Measurements from ENCODE around the gene MAP3K21. TPM values are rescaled to one million over a fixed set of nuclear protein-coding genes. Genes with fewer than 3 reads are reported as not detected.

MAP3K21 gene
- 18.2 and 18.3 TPM in 2 replicates for total RNA-seq (2021)
- percentile 84 among the genes with signal in this experiment for Bru-seq, nascent RNA
- percentile 86 among the genes with signal in this experiment for BruChase-seq, experiment 1, labeled RNA remaining after a 2-hour chase
- BruChase-seq, experiment 2, labeled RNA remaining after a 6-hour chase = percentile 82 among the genes with signal in this experiment
- long read RNA-seq, full-length matches to known transcripts = 11 of 13 reads
- long read RNA-seq, partial matches to known transcripts = 1 of 13 reads
- long read RNA-seq, other reads (novel, unspliced or antisense) = 1 of 13 reads

DNA sequence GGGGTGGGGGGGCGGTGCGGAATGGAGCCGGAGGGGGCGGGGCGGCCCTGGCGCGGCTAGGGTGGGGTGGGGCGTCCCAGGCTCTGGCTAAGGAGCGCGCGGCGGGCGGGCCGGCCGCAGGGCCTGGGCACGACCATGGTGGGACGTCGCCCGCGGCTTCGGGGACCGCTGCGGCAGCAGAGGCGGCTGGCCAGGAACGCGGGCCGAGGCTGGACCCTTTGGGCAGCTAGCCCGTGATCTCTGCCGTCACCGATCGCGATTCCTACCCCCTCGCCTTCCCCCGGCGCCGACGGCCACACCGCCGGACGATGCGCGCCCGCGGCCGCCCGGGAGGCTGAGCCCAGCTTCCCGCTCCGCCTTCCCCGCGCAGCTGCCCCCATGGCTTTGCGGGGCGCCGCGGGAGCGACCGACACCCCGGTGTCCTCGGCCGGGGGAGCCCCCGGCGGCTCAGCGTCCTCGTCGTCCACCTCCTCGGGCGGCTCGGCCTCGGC is at the start of gene MAP3K21:
Gene MAP3K21 (plus strand): TSS at position 74 of the 491 bp plus-strand sequence. CDS start 305 bp downstream, at position 379.
- peaks cover 40% of the 10 kb centered on the region for H3K79me2 ChIP-seq (ENCODE audit: low read depth)
- H3K4me3 ChIP-seq = peak within 1 kb of the TSS; percentile 83
- H3K4me2 ChIP-seq = peak within 1 kb of the TSS; percentile 96
- H3K9me3 ChIP-seq (ENCODE audit: insufficient read depth, low read depth) = no peaks in the 10 kb centered on the region
- H3K36me3 ChIP-seq (ENCODE audit: low read depth) = no peaks in the 10 kb centered on the region
- H2AFZ ChIP-seq = peak within 1 kb of the TSS; percentile 84
- ChIA-PET CTCF (interaction anchor here (0.6 kb wide), 1 partner anchor 128 kb away, joined by 3 read pairs; no protein-coding TSS in a partner anchor), POLR2A (ENCODE audit: unreplicated experiment) (interaction anchor here (0.6 kb wide), 1 partner anchor 24 kb away, joined by 4 read pairs; no protein-coding TSS in a partner anchor)
- H4K20me1 ChIP-seq (ENCODE audit: insufficient read depth) = no peaks in the 10 kb centered on the region; the same call in 1 of the 2 replicates
- no peaks in the 10 kb centered on the region for H3K27me3 ChIP-seq (ENCODE audit: insufficient read depth, low read depth)
- H3K9me2 ChIP-seq (ENCODE audit: insufficient read depth) = no peaks in the 10 kb centered on the region
- TF ChIP-seq EZH2 (IDR thresholded peaks at IDR 0.05; ENCODE audit: low read depth) = no peak
- TF ChIP-seq, protein P1, sequence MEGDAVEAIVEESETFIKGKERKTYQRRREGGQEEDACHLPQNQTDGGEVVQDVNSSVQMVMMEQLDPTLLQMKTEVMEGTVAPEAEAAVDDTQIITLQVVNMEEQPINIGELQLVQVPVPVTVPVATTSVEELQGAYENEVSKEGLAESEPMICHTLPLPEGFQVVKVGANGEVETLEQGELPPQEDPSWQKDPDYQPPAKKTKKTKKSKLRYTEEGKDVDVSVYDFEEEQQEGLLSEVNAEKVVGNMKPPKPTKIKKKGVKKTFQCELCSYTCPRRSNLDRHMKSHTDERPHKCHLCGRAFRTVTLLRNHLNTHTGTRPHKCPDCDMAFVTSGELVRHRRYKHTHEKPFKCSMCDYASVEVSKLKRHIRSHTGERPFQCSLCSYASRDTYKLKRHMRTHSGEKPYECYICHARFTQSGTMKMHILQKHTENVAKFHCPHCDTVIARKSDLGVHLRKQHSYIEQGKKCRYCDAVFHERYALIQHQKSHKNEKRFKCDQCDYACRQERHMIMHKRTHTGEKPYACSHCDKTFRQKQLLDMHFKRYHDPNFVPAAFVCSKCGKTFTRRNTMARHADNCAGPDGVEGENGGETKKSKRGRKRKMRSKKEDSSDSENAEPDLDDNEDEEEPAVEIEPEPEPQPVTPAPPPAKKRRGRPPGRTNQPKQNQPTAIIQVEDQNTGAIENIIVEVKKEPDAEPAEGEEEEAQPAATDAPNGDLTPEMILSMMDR (conservative IDR thresholded peaks at IDR 0.05) = no peak
- no peak for DNase-seq
- H3K4me1 ChIP-seq (replicated peaks; ENCODE audit: insufficient read depth) = peaks cover 25% of the 10 kb centered on the region
- peaks cover 6% of the 10 kb centered on the region; the same call in 1 of the 2 replicates for H3F3A ChIP-seq (ENCODE audit: insufficient read depth, low read depth)
- no TSS peak for BruUV-seq (replicated peaks)
- intact Hi-C loops (cut with micrococcal nuclease; ENCODE audit: unreplicated experiment) = loop anchor here (2.0 kb wide), 1 partner anchor 37 kb away; no protein-coding TSS in a partner anchor
- H3K27ac ChIP-seq = peak within 1 kb of the TSS; percentile 41

DNA sequence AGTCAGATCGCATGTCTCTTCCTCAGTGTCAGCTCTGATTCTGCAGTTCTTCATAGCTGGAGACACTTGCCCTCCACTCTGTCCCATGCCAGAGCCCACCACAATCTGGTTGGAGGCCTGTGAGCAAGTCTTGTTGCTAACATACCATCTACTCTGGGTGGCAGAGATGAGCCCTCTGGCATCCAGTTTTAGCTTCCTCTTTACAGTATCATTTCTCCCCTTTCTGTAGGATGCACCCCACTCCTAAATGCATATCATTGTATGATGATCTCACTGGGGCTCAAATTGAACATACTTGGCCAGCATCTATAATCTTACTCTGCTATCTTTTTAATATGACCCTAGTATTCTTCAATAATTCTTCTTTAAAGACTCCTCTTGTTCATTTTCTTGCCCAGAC is 48.9 kb upstream of the MAP3K21 start:
- Histone ChIP-seq H3K36me3 (ENCODE audit: low read depth) (0 out of 2 replicates have a peak, but pooled peaks cover 4% of the 10 kb centered on the region), H3K4me3 (no peak overlapping the region), H3K9me3 (ENCODE audit: insufficient read depth, low read depth) (no peaks in the 10 kb centered on the region; the same call in none of the 2 replicates), H3K9me2 (ENCODE audit: insufficient read depth) (no peaks in the 10 kb centered on the region), H3K4me2 (no peak overlapping the region), H4K20me1 (ENCODE audit: insufficient read depth) (no peaks in the 10 kb centered on the region), H3K4me1 (replicated peaks; ENCODE audit: insufficient read depth) (no peaks in the 10 kb centered on the region), H3K27me3 (ENCODE audit: insufficient read depth, low read depth) (no peaks in the 10 kb centered on the region), H3K79me2 (ENCODE audit: low read depth) (0 out of 2 replicates have a peak, but pooled peaks cover 5% of the 10 kb centered on the region), H2AFZ (no peak overlapping the region), H3K27ac (no peak overlapping the region), H3F3A (ENCODE audit: insufficient read depth, low read depth) (no peaks in the 10 kb centered on the region)
- POLR2A ChIA-PET (ENCODE audit: unreplicated experiment) = no interaction called here
- no peak for DNase-seq
- no TSS peak for BruUV-seq (replicated peaks)
- intact Hi-C loops (cut with micrococcal nuclease; ENCODE audit: unreplicated experiment) = no loop called here
- TF ChIP-seq, protein P1 (conservative IDR thresholded peaks at IDR 0.05) = no peak
- CTCF ChIA-PET = interaction anchor here (0.6 to 0.7 kb wide), 2 partner anchors 12 to 38 kb away, joined by 4 to 5 read pairs; no protein-coding TSS in a partner anchor

DNA sequence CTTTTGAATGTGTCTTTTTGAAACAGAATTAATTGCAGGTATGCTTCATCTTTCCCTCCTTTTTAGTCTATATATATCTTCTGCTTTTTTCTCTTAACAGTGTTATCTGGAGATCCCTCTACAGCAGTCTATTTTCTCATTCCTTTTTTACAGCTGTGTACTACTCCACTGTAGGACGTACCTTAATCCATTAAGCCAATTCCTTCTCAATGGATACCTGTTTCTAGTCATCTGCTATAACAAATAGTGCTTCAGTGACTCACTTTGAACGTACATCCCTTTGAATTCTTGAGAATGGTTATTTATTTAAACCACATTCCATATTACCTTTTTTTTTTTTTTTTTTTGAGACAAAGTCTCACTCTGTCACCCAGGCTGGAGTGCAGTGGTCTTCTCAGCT is 47.6 kb upstream of the MAP3K21 start:
- no peaks in the 10 kb centered on the region for H3K4me1 ChIP-seq (replicated peaks; ENCODE audit: insufficient read depth)
- DNase-seq = no peak
- intact Hi-C loops (cut with micrococcal nuclease; ENCODE audit: unreplicated experiment) = no loop called here
- no TSS peak for BruUV-seq (replicated peaks)
- H2AFZ ChIP-seq = no peak overlapping the region
- H4K20me1 ChIP-seq (ENCODE audit: insufficient read depth) = no peaks in the 10 kb centered on the region
- no peaks in the 10 kb centered on the region for H3F3A ChIP-seq (ENCODE audit: insufficient read depth, low read depth)
- H3K9me2 ChIP-seq (ENCODE audit: insufficient read depth) = no peaks in the 10 kb centered on the region
- CTCF ChIA-PET = no interaction called here
- no peak overlapping the region for H3K4me2 ChIP-seq
- POLR2A ChIA-PET (ENCODE audit: unreplicated experiment) = no interaction called here
- TF ChIP-seq, protein P1 (conservative IDR thresholded peaks at IDR 0.05) = no peak
- TF ChIP-seq EZH2 (IDR thresholded peaks at IDR 0.05; ENCODE audit: low read depth) = no peak
- peaks cover 15% of the 10 kb centered on the region; the same call in 1 of the 2 replicates for H3K79me2 ChIP-seq (ENCODE audit: low read depth)
- no peaks in the 10 kb centered on the region for H3K27me3 ChIP-seq (ENCODE audit: insufficient read depth, low read depth)
- no peak overlapping the region for H3K4me3 ChIP-seq
- 0 out of 2 replicates have a peak, but pooled peaks cover 4% of the 10 kb centered on the region for H3K36me3 ChIP-seq (ENCODE audit: low read depth)
- H3K27ac ChIP-seq = no peak overlapping the region
- no peaks in the 10 kb centered on the region; the same call in none of the 2 replicates for H3K9me3 ChIP-seq (ENCODE audit: insufficient read depth, low read depth)

All from PC-9 (cell line).